Activated CD8-positive, alpha-beta memory T cell treated with anti-CD3 and anti-CD28 coated beads, Interleukin-2, amount 10 ng/mL, durations not matched to agents 7 days and 5 days (primary cell): ENCODE measurements around the gene GCNA. TPM values are rescaled to one million over a fixed set of nuclear protein-coding genes. Genes with fewer than 3 reads are reported as not detected.
"Not testable (repeated sequence)": the region's sequence is repeated elsewhere in the genome, so short reads cannot be mapped to it uniquely, and the experiment has no call there.

Experiments
- ATAC-seq: fragments of 150-1000 bp; cut with Tn5 transposase; one replicate; pipeline ENCODE4 v1.10.0; 2021; ENCODE audit warnings: moderate library complexity
- CTCF ChIA-PET: fragments of 350-600 bp; sonication (Branson Sonifier 250); formaldehyde crosslinking; loops from one replicate; lab custom pipeline; 2021; ENCODE audit warnings: antibody characterized with exemption; lab: Charles Lee
- DNase-seq: peaks from one replicate; pipeline ENCODE4 v3.0.0-alpha.2; 2020
- H3K27ac Mint-ChIP-seq: one replicate; pipeline ENCODE4 v1.8.0; 2021; ENCODE audit warnings: mild to moderate bottlenecking, mixed read lengths
- H3K27me3 Mint-ChIP-seq: one replicate; pipeline ENCODE4 v1.8.0; 2021; ENCODE audit warnings: mixed read lengths
- H3K36me3 Mint-ChIP-seq: one replicate; pipeline ENCODE4 v1.8.0; 2021; ENCODE audit warnings: mild to moderate bottlenecking, mixed read lengths
- H3K4me1 Mint-ChIP-seq: one replicate; pipeline ENCODE4 v1.8.0; 2021; ENCODE audit warnings: mixed read lengths
- H3K4me3 Mint-ChIP-seq: one replicate; pipeline ENCODE4 v1.8.0; 2021; ENCODE audit warnings: mild to moderate bottlenecking, moderate library complexity, mixed read lengths
- H3K9me3 Mint-ChIP-seq: one replicate; pipeline ENCODE4 v1.8.0; 2022; ENCODE audit warnings: low read depth, mixed read lengths
- total RNA-seq, 2 experiments: library from RNA; stranded (reverse); gene quantifications; one replicate each; pipeline ENCODE4 v1.2.3, GENCODE V29; 2021

GCNA gene
- total RNA-seq, 2 experiments from 2014 or later = 4.3 to 6.7 TPM

GRCh38 chrX:71640002-71640401 lies 61.8 kb downstream of the GCNA start:
- ATAC-seq (no peak), DNase-seq (no peak)
- CTCF ChIA-PET = interaction anchor here (5.2 kb wide), 1 partner anchor 24 kb away, joined by 33 read pairs; the partner anchor contains the start of gene CXCR3
- H3K27me3 Mint-ChIP-seq = no peaks in the 10 kb centered on the region
- H3K4me3 Mint-ChIP-seq = no peak overlapping the region
- H3K36me3 Mint-ChIP-seq = peaks cover 1% of the 10 kb centered on the region
- no peak overlapping the region for H3K27ac Mint-ChIP-seq
- peaks cover 15% of the 10 kb centered on the region for H3K4me1 Mint-ChIP-seq
- no peaks in the 10 kb centered on the region for H3K9me3 Mint-ChIP-seq

DNA sequence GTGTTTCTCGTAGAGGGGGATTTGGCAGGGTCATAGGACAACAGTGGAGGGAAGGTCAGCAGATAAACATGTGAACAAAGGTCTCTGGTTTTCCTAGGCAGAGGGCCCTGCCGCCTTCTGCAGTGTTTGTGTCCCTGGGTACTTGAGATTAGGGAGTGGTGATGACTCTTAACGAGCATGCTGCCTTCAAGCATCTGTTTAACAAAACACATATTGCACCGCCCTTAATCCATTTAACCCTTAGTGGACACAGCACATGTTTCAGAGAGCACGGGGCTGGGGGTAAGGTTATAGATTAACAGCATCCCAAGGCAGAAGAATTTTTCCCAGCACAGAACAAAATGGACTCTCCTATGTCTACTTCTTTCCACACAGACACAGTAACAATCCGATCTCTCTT lies 66.2 kb downstream of the GCNA start:
- H3K27ac Mint-ChIP-seq, H3K4me1 Mint-ChIP-seq, H3K36me3 Mint-ChIP-seq, H3K4me3 Mint-ChIP-seq, CTCF ChIA-PET, H3K27me3 Mint-ChIP-seq, DNase-seq, ATAC-seq, H3K9me3 Mint-ChIP-seq: not testable (repeated sequence)

GRCh38 chrX:71650333-71650969 lies 72.2 kb downstream of the GCNA start:
- H3K27me3 Mint-ChIP-seq = no peaks in the 10 kb centered on the region
- H3K27ac Mint-ChIP-seq = peak overlapping the region; percentile 15
- CTCF ChIA-PET = interaction anchor here (0.9 to 2.0 kb wide), 5 partner anchors 11 to 114 kb away, joined by 3 to 7 read pairs (median 4); no protein-coding TSS in a partner anchor
- H3K4me1 Mint-ChIP-seq = peaks cover 24% of the 10 kb centered on the region
- no peak overlapping the region for H3K4me3 Mint-ChIP-seq
- no peaks in the 10 kb centered on the region for H3K9me3 Mint-ChIP-seq
- ATAC-seq (peak; percentile 90), DNase-seq (peak; percentile 54)
- H3K36me3 Mint-ChIP-seq = no peaks in the 10 kb centered on the region

DNA sequence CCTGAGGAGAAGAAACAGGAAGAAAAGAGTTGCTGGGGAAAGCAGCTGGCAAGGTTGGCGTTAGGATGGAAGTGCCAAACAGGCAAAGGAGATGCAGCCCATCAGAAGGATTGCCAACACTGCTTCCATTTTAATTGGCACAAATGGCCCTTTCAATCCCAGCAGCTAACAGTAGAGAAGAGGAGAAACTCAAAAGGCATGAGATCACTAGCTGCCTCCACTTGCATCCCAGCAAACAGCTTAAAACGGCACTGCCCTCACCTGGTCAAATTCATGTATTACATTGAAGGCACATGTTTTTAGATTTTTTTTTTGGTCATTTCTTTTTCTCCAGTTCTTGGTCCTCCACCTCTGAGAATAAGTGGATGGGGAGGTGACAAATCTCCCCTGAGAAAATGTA lies 74.2 kb downstream of the GCNA start:
- no peak overlapping the region for H3K27ac Mint-ChIP-seq
- CTCF ChIA-PET = interaction anchor here (0.7 to 2.2 kb wide), 17 partner anchors 9 to 475 kb away, joined by 3 to 14 read pairs (median 4); partner anchors contain the start of gene CXCR3
- peak; percentile 61 for ATAC-seq
- H3K9me3 Mint-ChIP-seq = no peaks in the 10 kb centered on the region
- H3K27me3 Mint-ChIP-seq = peaks cover 13% of the 10 kb centered on the region
- peak; percentile 69 for DNase-seq
- no peaks in the 10 kb centered on the region for H3K36me3 Mint-ChIP-seq
- peaks cover 31% of the 10 kb centered on the region for H3K4me1 Mint-ChIP-seq
- H3K4me3 Mint-ChIP-seq = no peak overlapping the region

DNA sequence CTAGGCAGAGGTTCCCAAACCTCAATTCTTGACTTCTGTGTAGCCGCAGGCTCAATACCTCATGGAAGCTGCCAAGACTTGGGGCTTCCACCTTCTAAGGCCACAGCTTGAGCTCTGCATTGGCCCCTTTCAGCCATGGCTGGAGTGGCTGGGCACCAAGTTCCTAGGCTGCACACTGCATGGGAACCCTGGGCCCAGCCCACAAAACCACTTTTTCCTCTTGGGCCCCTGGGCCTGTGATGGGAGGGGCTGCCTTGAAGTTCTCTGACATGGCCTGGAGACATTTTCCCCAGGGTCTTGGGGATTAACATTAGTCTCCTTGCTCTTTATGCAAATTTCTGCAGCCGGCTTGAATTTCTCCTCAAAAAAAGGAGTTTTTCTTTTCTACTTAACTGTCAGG lies 75.1 kb downstream of the GCNA start:
- no peak for DNase-seq
- H3K4me3 Mint-ChIP-seq = no peak overlapping the region
- no peaks in the 10 kb centered on the region for H3K9me3 Mint-ChIP-seq
- H3K36me3 Mint-ChIP-seq = no peaks in the 10 kb centered on the region
- H3K4me1 Mint-ChIP-seq = peaks cover 31% of the 10 kb centered on the region
- CTCF ChIA-PET = interaction anchor here (1.1 to 2.2 kb wide), 4 partner anchors 20 to 83 kb away, joined by 3 to 14 read pairs (median 7); partner anchors contain the start of gene CXCR3
- peaks cover 13% of the 10 kb centered on the region for H3K27me3 Mint-ChIP-seq
- ATAC-seq = no peak
- no peak overlapping the region for H3K27ac Mint-ChIP-seq

GRCh38 chrX:71657267-71657666 lies 79.0 kb downstream of the GCNA start:
- ATAC-seq = no peak
- Mint-ChIP-seq H3K27ac (no peak overlapping the region), H3K36me3 (no peaks in the 10 kb centered on the region), H3K4me3 (no peak overlapping the region), H3K9me3 (no peaks in the 10 kb centered on the region), H3K27me3 (peaks cover 14% of the 10 kb centered on the region), H3K4me1 (peaks cover 18% of the 10 kb centered on the region)
- DNase-seq = no peak
- CTCF ChIA-PET = no interaction called here

DNA sequence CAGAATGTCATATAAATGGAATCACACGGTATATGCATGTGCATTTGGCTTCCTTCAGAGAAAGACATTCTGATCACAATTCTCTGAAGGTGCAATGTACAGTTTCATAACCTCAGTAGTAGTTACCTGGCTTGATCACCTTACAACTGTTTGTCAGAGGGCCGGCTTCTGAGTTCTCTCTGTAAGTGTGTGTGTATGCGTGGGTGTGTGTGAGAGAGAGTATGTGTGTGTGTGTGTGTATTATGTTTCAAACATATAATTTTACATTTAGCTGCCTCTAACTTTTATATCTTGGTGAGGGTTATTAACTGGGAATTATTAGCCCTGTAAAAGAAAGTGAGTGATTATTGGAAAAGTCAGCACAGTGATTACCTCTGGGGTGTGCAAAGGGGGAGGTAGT lies 81.1 kb downstream of the GCNA start:
- H3K36me3 Mint-ChIP-seq = no peaks in the 10 kb centered on the region
- ATAC-seq = no peak
- no peak overlapping the region for H3K4me3 Mint-ChIP-seq
- no peak overlapping the region for H3K27ac Mint-ChIP-seq
- peaks cover 25% of the 10 kb centered on the region for H3K4me1 Mint-ChIP-seq
- CTCF ChIA-PET = no interaction called here
- H3K9me3 Mint-ChIP-seq = no peaks in the 10 kb centered on the region
- H3K27me3 Mint-ChIP-seq = peaks cover 14% of the 10 kb centered on the region
- no peak for DNase-seq

DNA sequence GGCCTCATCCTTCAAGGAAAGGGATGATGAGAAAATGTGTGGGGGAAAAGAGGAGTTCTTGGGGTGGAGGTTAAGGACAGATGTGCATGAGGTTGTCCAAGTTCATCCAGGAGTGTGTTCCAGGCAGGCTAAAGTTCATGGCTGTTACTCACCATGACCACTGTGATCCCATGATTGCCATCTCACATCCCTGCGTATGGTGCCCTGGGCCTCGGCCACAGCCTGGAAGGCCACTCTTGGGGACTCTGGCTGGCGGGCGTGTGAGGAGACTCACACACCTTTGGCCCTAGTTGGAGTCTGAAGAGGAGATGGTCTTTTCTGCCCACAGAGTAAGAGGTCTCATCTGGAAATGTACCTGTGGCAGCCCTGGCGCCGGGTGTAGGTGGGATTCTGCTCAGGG lies 81.7 kb downstream of the GCNA start:
- Mint-ChIP-seq H3K36me3 (no peaks in the 10 kb centered on the region), H3K4me3 (no peak overlapping the region), H3K27me3 (peaks cover 14% of the 10 kb centered on the region), H3K27ac (no peak overlapping the region), H3K9me3 (no peaks in the 10 kb centered on the region), H3K4me1 (peaks cover 25% of the 10 kb centered on the region)
- CTCF ChIA-PET = no interaction called here
- DNase-seq (no peak), ATAC-seq (no peak)

GRCh38 chrX:71660562-71661416 lies 82.6 kb downstream of the GCNA start:
- peaks cover 13% of the 10 kb centered on the region for H3K27me3 Mint-ChIP-seq
- no peak for ATAC-seq
- CTCF ChIA-PET = interaction anchor here (1.1 kb wide), 1 partner anchor 8 kb away, joined by 5 read pairs; no protein-coding TSS in a partner anchor

GRCh38 chrX:71661919-71662318 lies 83.7 kb downstream of the GCNA start:
- H3K27ac Mint-ChIP-seq = no peak overlapping the region
- no peaks in the 10 kb centered on the region for H3K9me3 Mint-ChIP-seq
- H3K27me3 Mint-ChIP-seq = peaks cover 2% of the 10 kb centered on the region
- no peaks in the 10 kb centered on the region for H3K36me3 Mint-ChIP-seq
- H3K4me3 Mint-ChIP-seq = no peak overlapping the region
- CTCF ChIA-PET = interaction anchor here (1.1 kb wide), 1 partner anchor 10 kb away, joined by 5 read pairs; no protein-coding TSS in a partner anchor
- H3K4me1 Mint-ChIP-seq = peaks cover 21% of the 10 kb centered on the region
- ATAC-seq (no peak), DNase-seq (no peak)

More at GRCh38 chrX:71660562-71661416, 82.6 kb downstream of the GCNA start:
- no peak overlapping the region for H3K27ac Mint-ChIP-seq
- no peaks in the 10 kb centered on the region for H3K36me3 Mint-ChIP-seq
- H3K4me1 Mint-ChIP-seq = peaks cover 25% of the 10 kb centered on the region
- no peak overlapping the region for H3K4me3 Mint-ChIP-seq
- no peaks in the 10 kb centered on the region for H3K9me3 Mint-ChIP-seq
- no peak for DNase-seq

- Mint-ChIP-seq H3K27ac (peak overlapping the region; percentile 79), H3K4me3 (peak overlapping the region; percentile 64), H3K4me1 (peaks cover 18% of the 10 kb centered on the region)
- CTCF ChIA-PET, H3K9me3 Mint-ChIP-seq, H3K36me3 Mint-ChIP-seq, H3K27me3 Mint-ChIP-seq: not testable (repeated sequence)
- DNase-seq (peak; percentile 62), ATAC-seq (peak; percentile 63)
These were observed 84.4 kb downstream of the GCNA start for GRCh38 chrX:71662654-71663053.
